A673 (cell line): ENCODE results near the gene WNT4. TPM values are rescaled to one million over a fixed set of nuclear protein-coding genes. Genes with fewer than 3 reads are reported as not detected.

ENCODE experiments used
- BruUV-seq: library from RNA; stranded (reverse); fragments of 400-500 nt; replicated peaks from 2 replicates; lab custom pipeline; 2021; lab: Mats Ljungman, UMichigan
- CTCF ChIA-PET: fragments of 300-600 bp; sonication (Branson Sonifier 250); formaldehyde crosslinking; loops from one replicate; lab custom pipeline; 2022; ENCODE audit warnings: antibody characterized with exemption; lab: Charles Lee
- POLR2A ChIA-PET: fragments of 300-600 bp; sonication (Branson Sonifier 250); formaldehyde crosslinking; loops from one replicate; lab custom pipeline; 2022; ENCODE audit warnings: antibody characterized with exemption; ENCODE audit not compliant: low non-redundant PET; lab: Charles Lee
- DNase-seq: peaks from one replicate; pipeline ENCODE4 v3.0.0-alpha.2; 2015; ENCODE audit warnings: low spot score
- H3K27ac ChIP-seq: fragments of 200-600 bp; sonication (generic); 2 replicates; pipeline ENCODE4 v1.5.1; 2016; ENCODE audit warnings: mixed run types, low read depth, mild to moderate bottlenecking, mixed read lengths, antibody characterized with exemption, low read length; ENCODE audit not compliant: poor library complexity, severe bottlenecking
- H3K27me3 ChIP-seq: fragments of 200-600 bp; sonication (generic); replicated peaks from 2 replicates; pipeline ENCODE4 v1.6.1; 2017; ENCODE audit warnings: mixed run types, low read depth, mild to moderate bottlenecking, mixed read lengths, antibody characterized with exemption, low read length; ENCODE audit not compliant: insufficient read depth, poor library complexity
- H3K36me3 ChIP-seq: fragments of 200-600 bp; sonication (generic); 2 replicates; pipeline ENCODE4 v1.6.1; 2016; ENCODE audit warnings: mixed run types, mild to moderate bottlenecking, mixed read lengths, antibody characterized with exemption, low read length; ENCODE audit not compliant: insufficient read depth, poor library complexity, severe bottlenecking
- H3K4me1 ChIP-seq: fragments of 200-600 bp; sonication (generic); 2 replicates; pipeline ENCODE4 v1.6.1; 2017; ENCODE audit warnings: mixed run types, mild to moderate bottlenecking, mixed read lengths, antibody characterized with exemption, low read length; ENCODE audit not compliant: insufficient read depth, poor library complexity, severe bottlenecking
- H3K4me3 ChIP-seq: fragments of 200-600 bp; sonication (generic); 2 replicates; pipeline ENCODE4 v1.5.1; 2016; ENCODE audit warnings: low read depth, mixed run types, mild to moderate bottlenecking, mixed read lengths, low read length; ENCODE audit not compliant: poor library complexity, severe bottlenecking
- H3K9me3 ChIP-seq: fragments of 200-600 bp; sonication (generic); 2 replicates; pipeline ENCODE4 v1.6.1; 2016; ENCODE audit warnings: mixed run types, low read depth, mild to moderate bottlenecking, mixed read lengths, antibody characterized with exemption, low read length; ENCODE audit not compliant: poor library complexity, severe bottlenecking
- EZH2 ChIP-seq: fragments of 200-600 bp; sonication (generic); IDR thresholded peaks from 2 replicates; pipeline ENCODE4 v1.6.1; 2017; ENCODE audit warnings: borderline replicate concordance, low read depth, mild to moderate bottlenecking, mixed read lengths, antibody characterized with exemption, low read length; ENCODE audit not compliant: poor library complexity, severe bottlenecking
- intact Hi-C: fragments of 100-400 bp; cut with micrococcal nuclease; formaldehyde crosslinking; loops from one replicate; pipeline ENCODE4 v1.10.0; 2022; ENCODE audit not compliant: unreplicated experiment
- total RNA-seq: library from RNA; stranded (reverse); gene quantifications from 2 replicates; pipeline ENCODE4 v1.2.3, GENCODE V29; 2021
- TF ChIP-seq, protein P1 (sequence below): fragments of 300-800, 200-600 bp; sonication (generic); conservative IDR thresholded peaks from 2 replicates; pipeline ENCODE4 v1.5.1; 2017; ENCODE audit warnings: low read depth, mild to moderate bottlenecking, antibody characterized with exemption, low read length, moderate library complexity, mixed read lengths

Gene WNT4
- total RNA-seq, 1 experiment from 2014 or later = not detected

DNA sequence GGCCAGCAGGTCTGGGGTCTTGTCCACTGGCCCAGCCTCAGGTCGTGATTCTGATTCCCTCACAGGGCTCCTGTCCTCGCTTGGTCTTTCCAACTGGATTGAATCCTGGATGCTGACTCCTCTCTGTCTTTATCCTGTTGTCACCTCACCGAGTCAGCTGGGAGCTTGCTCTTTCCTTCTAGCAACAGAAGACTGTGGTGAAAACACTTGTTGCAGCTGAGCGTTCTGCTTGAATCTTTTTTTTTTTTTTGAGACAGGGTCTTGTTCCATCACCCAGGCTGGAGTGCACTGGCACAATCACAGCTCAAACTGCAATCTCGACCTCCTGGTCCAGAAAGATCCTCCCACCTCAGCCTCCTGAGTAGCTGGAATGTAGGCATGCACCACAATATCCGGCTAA, 8.0 kb upstream of the WNT4 start:
- CTCF ChIA-PET = no interaction called here
- TF ChIP-seq EZH2 = no peak
- TF ChIP-seq, protein P1, sequence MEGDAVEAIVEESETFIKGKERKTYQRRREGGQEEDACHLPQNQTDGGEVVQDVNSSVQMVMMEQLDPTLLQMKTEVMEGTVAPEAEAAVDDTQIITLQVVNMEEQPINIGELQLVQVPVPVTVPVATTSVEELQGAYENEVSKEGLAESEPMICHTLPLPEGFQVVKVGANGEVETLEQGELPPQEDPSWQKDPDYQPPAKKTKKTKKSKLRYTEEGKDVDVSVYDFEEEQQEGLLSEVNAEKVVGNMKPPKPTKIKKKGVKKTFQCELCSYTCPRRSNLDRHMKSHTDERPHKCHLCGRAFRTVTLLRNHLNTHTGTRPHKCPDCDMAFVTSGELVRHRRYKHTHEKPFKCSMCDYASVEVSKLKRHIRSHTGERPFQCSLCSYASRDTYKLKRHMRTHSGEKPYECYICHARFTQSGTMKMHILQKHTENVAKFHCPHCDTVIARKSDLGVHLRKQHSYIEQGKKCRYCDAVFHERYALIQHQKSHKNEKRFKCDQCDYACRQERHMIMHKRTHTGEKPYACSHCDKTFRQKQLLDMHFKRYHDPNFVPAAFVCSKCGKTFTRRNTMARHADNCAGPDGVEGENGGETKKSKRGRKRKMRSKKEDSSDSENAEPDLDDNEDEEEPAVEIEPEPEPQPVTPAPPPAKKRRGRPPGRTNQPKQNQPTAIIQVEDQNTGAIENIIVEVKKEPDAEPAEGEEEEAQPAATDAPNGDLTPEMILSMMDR = no peak
- H3K27me3 ChIP-seq = no peaks in the 10 kb centered on the region

DNA sequence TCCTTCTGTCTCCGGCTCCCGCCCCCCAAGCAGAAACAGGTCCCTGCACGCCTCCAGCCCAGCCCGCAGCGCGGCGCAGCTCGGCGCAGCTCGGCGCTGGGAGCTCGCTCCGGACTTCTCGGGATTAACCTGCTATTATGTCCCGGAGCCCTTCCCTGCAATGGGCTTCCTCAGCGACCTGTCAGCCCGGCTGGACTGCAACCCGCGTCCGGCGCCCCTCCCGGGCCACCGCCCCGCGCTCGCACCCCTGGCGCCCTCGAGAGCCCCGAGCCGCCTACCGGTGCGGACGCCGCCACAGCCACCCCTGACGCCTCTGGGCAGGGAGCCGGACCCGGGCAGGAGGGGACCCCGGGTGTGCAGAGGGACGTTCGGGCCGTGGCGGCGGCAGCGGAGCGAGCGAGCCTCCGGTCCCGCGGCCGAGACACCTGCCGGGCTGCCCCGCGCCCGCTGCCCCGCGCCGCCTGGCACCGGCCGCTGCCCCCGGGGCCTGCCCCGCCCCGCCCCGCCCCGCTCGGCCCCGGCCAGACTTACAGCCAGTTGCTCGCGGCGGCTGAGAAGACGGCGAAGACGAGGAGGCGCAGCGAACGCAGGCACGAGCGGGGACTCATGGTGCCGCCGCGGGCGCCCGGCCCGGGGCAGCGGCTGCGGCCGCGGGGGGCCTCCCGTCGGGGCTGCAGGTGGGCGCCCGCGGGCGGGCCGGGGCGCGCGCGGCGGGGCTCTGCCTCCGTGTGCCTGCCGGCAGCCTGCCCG, 407 bp downstream of the WNT4 start:
- TF ChIP-seq, protein P1 = no peak
- peak; percentile 87 for TF ChIP-seq EZH2
- no TSS peak for BruUV-seq
- Histone ChIP-seq H3K9me3 (no peaks in the 10 kb centered on the region), H3K27ac (no peak overlapping the region), H3K36me3 (no peaks in the 10 kb centered on the region), H3K4me3 (peak overlapping the region; percentile 10), H3K4me1 (no peaks in the 10 kb centered on the region), H3K27me3 (peaks cover 25% of the 10 kb centered on the region)
- intact Hi-C loops = no loop called here
- ChIA-PET CTCF (interaction anchor here (0.6 kb wide), 1 partner anchor 17 kb away, joined by 3 read pairs; no protein-coding TSS in a partner anchor), POLR2A (no interaction called here)
- DNase-seq = no peak

More for the DNA sequence above, 8.0 kb upstream of the WNT4 start:
- intact Hi-C loops = no loop called here
- Histone ChIP-seq H3K36me3 (no peaks in the 10 kb centered on the region), H3K27ac (no peak overlapping the region), H3K9me3 (no peaks in the 10 kb centered on the region), H3K4me3 (no peak overlapping the region), H3K4me1 (peaks cover 9% of the 10 kb centered on the region)
- DNase-seq = no peak
- BruUV-seq = no TSS peak
- POLR2A ChIA-PET = no interaction called here

DNA sequence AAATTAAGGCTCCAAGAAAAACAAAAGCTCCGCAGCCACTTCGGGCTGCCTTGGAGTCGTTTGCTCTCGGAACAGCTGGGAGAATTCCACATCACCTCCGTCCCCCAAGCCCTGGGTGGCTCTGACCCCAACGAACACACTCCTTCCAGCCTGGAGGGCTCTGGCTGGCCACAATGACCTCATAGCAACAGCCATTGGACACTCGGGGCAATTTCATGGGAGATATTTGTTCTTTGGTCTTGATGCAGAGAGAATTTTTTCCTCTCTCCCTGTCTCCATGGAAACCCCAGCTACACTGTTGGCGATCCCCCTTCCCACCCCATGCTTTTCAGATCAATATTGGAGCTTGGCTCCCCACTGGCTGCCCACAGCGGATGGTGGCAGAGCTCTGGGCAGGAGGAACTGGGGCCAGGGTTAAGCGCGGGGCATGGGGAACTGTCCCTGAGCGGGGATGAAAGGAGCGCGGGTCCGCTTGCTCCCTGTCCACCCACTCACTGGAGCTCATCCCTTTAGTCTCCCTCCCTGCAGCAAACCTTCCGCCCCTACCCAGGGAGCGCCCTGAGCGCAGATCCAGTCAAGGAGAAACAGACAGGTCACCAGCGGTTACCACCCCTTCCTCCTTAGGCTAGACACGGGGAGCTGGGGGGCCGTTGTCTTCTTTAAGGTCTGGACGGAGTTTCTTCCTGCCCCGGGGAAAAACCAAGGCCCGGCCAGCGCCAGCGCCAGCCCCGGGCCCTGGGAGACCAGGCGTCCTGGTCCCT, 1.2 kb downstream of the WNT4 start:
- Histone ChIP-seq H3K36me3 (no peaks in the 10 kb centered on the region), H3K9me3 (no peaks in the 10 kb centered on the region), H3K27me3 (peaks cover 25% of the 10 kb centered on the region), H3K27ac (no peak overlapping the region), H3K4me3 (no peak overlapping the region), H3K4me1 (no peaks in the 10 kb centered on the region)
- BruUV-seq = no TSS peak
- no peak for DNase-seq
- CTCF ChIA-PET = interaction anchor here (1.4 kb wide), 1 partner anchor 275 kb away, joined by 3 read pairs; no protein-coding TSS in a partner anchor
- POLR2A ChIA-PET = no interaction called here
- intact Hi-C loops = no loop called here
- TF ChIP-seq, protein P1 = no peak
- TF ChIP-seq EZH2 = no peak
